GM12878 (cell line): ENCODE measurements around the gene RIOX2. TPM values are rescaled to one million over a fixed set of nuclear protein-coding genes. Genes with fewer than 3 reads are reported as not detected.

Source experiments
- ATAC-seq: fragments of 200-7000 bp; cut with Tn5 transposase; 3 replicates; pipeline ENCODE4 v1.9.1; 2020; ENCODE audit warnings: mild to moderate bottlenecking, moderate library complexity
- BruUV-seq: library from RNA; stranded (reverse); fragments of 400-500 nt; replicated peaks from 2 replicates; lab custom pipeline; 2021; lab: Mats Ljungman, UMichigan
- CTCF ChIA-PET: fragments of 300-600 bp; sonication (Branson Sonifier 250); formaldehyde crosslinking; extraction: SDS; loops from one replicate; lab custom pipeline; 2021; ENCODE audit warnings: inconsistent platforms; lab: Yijun Ruan, JAX
- POLR2A ChIA-PET: fragments of 350-600 bp; formaldehyde crosslinking; extraction: SDS; loops from one replicate; lab custom pipeline; 2021; ENCODE audit warnings: inconsistent platforms; lab: Charles Lee
- RAD21 ChIA-PET: fragments of 300-600 bp; sonication (Branson Sonifier 250); formaldehyde crosslinking; loops from one replicate; lab custom pipeline; 2023; ENCODE audit warnings: antibody characterized with exemption; ENCODE audit not compliant: unreplicated experiment; lab: Charles Lee
- SMC1A ChIA-PET: fragments of 300-600 bp; sonication (Branson Sonifier 250); formaldehyde crosslinking; loops from one replicate; lab custom pipeline; 2023; ENCODE audit not compliant: unreplicated experiment, uncharacterized antibody; lab: Charles Lee
- DNase-seq: peaks from one replicate; pipeline ENCODE4 v3.0.0-alpha.2; 2011; ENCODE audit warnings: low read depth, low spot score
- FAIRE-seq: peaks from 3 replicates; lab custom pipeline; 2011; peaks lifted over from hg19 to GRCh38; lab: Jason Lieb, UNC
- H2AFZ ChIP-seq: 2 replicates; pipeline ENCODE4 v1.6.0; 2011; ENCODE audit warnings: low read depth, low read length, control low read depth; ENCODE audit not compliant: control insufficient read depth
- H3K27ac ChIP-seq: 2 replicates; pipeline ENCODE4 v1.5.1; 2011; ENCODE audit warnings: control low read depth; ENCODE audit not compliant: control insufficient read depth, insufficient read depth
- H3K27me3 ChIP-seq, 2 experiments: replicated peaks in 1 of 2; 2 replicates each; pipeline versions ENCODE4 v1.6.0 to v1.6.1; 2011; ENCODE audit warnings: low read length in 1 of 2; ENCODE audit not compliant: control insufficient read depth in 2 of 2, insufficient read depth in 2 of 2
- H3K36me3 ChIP-seq, 2 experiments: 2 replicates each; pipeline ENCODE4 v1.5.1; 2011; ENCODE audit warnings: low read length in 1 of 2; ENCODE audit not compliant: control insufficient read depth in 2 of 2, insufficient read depth in 2 of 2
- H3K4me1 ChIP-seq: 2 replicates; pipeline ENCODE4 v1.6.1; 2011; ENCODE audit warnings: mild to moderate bottlenecking, low read length, moderate library complexity, mixed read lengths; ENCODE audit not compliant: control insufficient read depth, insufficient read depth
- H3K4me2 ChIP-seq: 2 replicates; pipeline ENCODE4 v1.6.0; 2011; ENCODE audit warnings: control low read depth; ENCODE audit not compliant: control insufficient read depth, insufficient read depth
- H3K4me3 ChIP-seq: fragments of 200-600 bp; sonication (generic); 2 replicates; pipeline ENCODE4 v1.5.1; 2016
- H3K79me2 ChIP-seq: 2 replicates; pipeline ENCODE4 v1.6.0; 2011; ENCODE audit warnings: low read length; ENCODE audit not compliant: control insufficient read depth, insufficient read depth
- H3K9ac ChIP-seq: 2 replicates; pipeline ENCODE4 v1.8.0; 2011; ENCODE audit warnings: low read length, control low read depth, mixed read lengths; ENCODE audit not compliant: control insufficient read depth, insufficient read depth
- H3K9me3 ChIP-seq: replicated peaks from 3 replicates; pipeline ENCODE4 v1.5.1; 2011; ENCODE audit warnings: mild to moderate bottlenecking, low read length; ENCODE audit not compliant: control insufficient read depth, insufficient read depth
- H4K20me1 ChIP-seq: 2 replicates; pipeline ENCODE4 v1.6.0; 2011; ENCODE audit not compliant: control insufficient read depth, insufficient read depth
- CBFB ChIP-seq: IDR thresholded peaks from 2 replicates; pipeline ENCODE4 v1.6.1; 2016; ENCODE audit warnings: antibody characterized with exemption, low read depth
- CEBPZ ChIP-seq: fragments of 150-350 bp; IDR thresholded peaks from 2 replicates; pipeline ENCODE4 v1.6.1; 2016; ENCODE audit warnings: low read depth, low read length
- CHD4 ChIP-seq: fragments of 200-600 bp; sonication (generic); IDR thresholded peaks from 2 replicates; pipeline ENCODE4 v1.6.1; 2016; ENCODE audit warnings: mild to moderate bottlenecking
- EED ChIP-seq: sonication (generic); IDR thresholded peaks from 2 replicates; pipeline ENCODE4 v1.6.1; 2016; ENCODE audit warnings: antibody characterized with exemption, low read depth
- GATAD2B ChIP-seq: fragments of 450-650 bp; conservative IDR thresholded peaks from 2 replicates; pipeline ENCODE4 v1.6.1; 2017; ENCODE audit warnings: low read depth, mild to moderate bottlenecking, moderate library complexity
- KDM1A ChIP-seq: fragments of 200-600 bp; sonication (generic); IDR thresholded peaks from 2 replicates; pipeline ENCODE4 v1.6.1; 2016; ENCODE audit warnings: borderline replicate concordance
- MTA2 ChIP-seq: fragments of 450-650 bp; IDR thresholded peaks from 2 replicates; pipeline ENCODE4 v1.6.1; 2016; ENCODE audit warnings: low read depth, mild to moderate bottlenecking, moderate library complexity
- NFIC ChIP-seq: IDR thresholded peaks from 2 replicates; pipeline ENCODE4 v1.6.1; 2012; ENCODE audit warnings: low read depth, mild to moderate bottlenecking, inconsistent platforms, low read length, moderate library complexity
- POU2F2 ChIP-seq: IDR thresholded peaks from 3 replicates; pipeline ENCODE4 v1.6.1; 2011; ENCODE audit warnings: low read depth, mild to moderate bottlenecking, low read length, borderline replicate concordance
- RAD21 ChIP-seq: IDR thresholded peaks from 2 replicates; pipeline ENCODE4 v1.6.1; 2011; ENCODE audit warnings: mild to moderate bottlenecking, low read depth, low read length, moderate library complexity; ENCODE audit not compliant: insufficient read depth
- RBBP5 ChIP-seq: fragments of 200-600 bp; sonication (generic); conservative IDR thresholded peaks from 2 replicates; pipeline ENCODE4 v1.6.1; 2016
- RELB ChIP-seq: fragments of 450-650 bp; IDR thresholded peaks from 2 replicates; pipeline ENCODE4 v1.6.1; 2017; ENCODE audit warnings: low read depth, mild to moderate bottlenecking, moderate library complexity
- SUPT20H ChIP-seq: IDR thresholded peaks from 2 replicates; pipeline ENCODE4 v1.6.1; 2011; ENCODE audit warnings: low read depth, mild to moderate bottlenecking, low read length, moderate library complexity, borderline replicate concordance; ENCODE audit not compliant: control insufficient read depth
- WRNIP1 ChIP-seq: IDR thresholded peaks from 2 replicates; pipeline ENCODE4 v1.6.1; 2011; ENCODE audit warnings: low read depth, low read length, improper control_type of control experiment, borderline replicate concordance
- ZBTB40 ChIP-seq: fragments of 450-650 bp; IDR thresholded peaks from 2 replicates; pipeline ENCODE4 v1.6.1; 2016; ENCODE audit warnings: mild to moderate bottlenecking, moderate library complexity, borderline replicate concordance
- ZNF217 ChIP-seq: fragments of 450-650 bp; IDR thresholded peaks from 2 replicates; pipeline ENCODE4 v1.6.1; 2017; ENCODE audit warnings: antibody characterized with exemption, mild to moderate bottlenecking
- WGBS: methylation state at CpG from one replicate; pipeline ENCODE4 v1.1.6; 2016; ENCODE audit warnings: low lambda C conversion rate; ENCODE audit not compliant: insufficient replicate concordance, insufficient coverage; ENCODE audit errors: missing lambda C conversion rate; 5-methylcytosine and 5-hydroxymethylcytosine counted together
- in situ Hi-C: fragments of 300-500 bp; cut with MboI; formaldehyde crosslinking; loops from 9 replicates; pipeline ENCODE4 v1.14.3; 2018; ENCODE audit warnings: mixed read lengths
- intact Hi-C: fragments of 100-400 bp; cut with micrococcal nuclease; formaldehyde crosslinking; loops from one replicate; pipeline ENCODE4 v1.14.2; 2022; ENCODE audit not compliant: unreplicated experiment
- polyA plus RNA-seq, 11 experiments: library from polyadenylated mRNA; depleted of rRNA in 4 of 11; unstranded in 6 of 11; stranded (reverse) in 5 of 11; fragments of >200 nt; fragmentation: Nextera tagmentation in 4 of 11; fragmentation: Illumina TruSeq in 1 of 11; extraction: Ambion mirVana in 4 of 11; extraction: Trizol in 1 of 11; gene quantifications; 1 replicate in 1 of 11; 2 replicates in 10 of 11; pipeline versions ENCODE4 v1.2.1 to v1.2.3, GENCODE V29; 2011 to 2016; ENCODE audit warnings: inconsistent platforms in 2 of 11, missing spikeins in 2 of 11, low read depth in 1 of 11
- total RNA-seq, 4 experiments: library from RNA; depleted of rRNA in 3 of 4; stranded (reverse); fragments of >200 nt in 3 of 4; fragmentation: Illumina TruSeq in 1 of 4; extraction: Trizol in 1 of 4; gene quantifications; 2 replicates each; pipeline versions ENCODE4 v1.2.1 to v1.2.3, GENCODE V29; 2013 to 2021

The RIOX2 gene
- total and polyA plus RNA-seq, 10 of the 15 experiments (the other 5 are each of a cell fraction or from before 2014, with no cell fraction given), result 24.1 to 52.6 (median 44.0) TPM

- TF ChIP-seq ZBTB40, result no peak
- no peak for TF ChIP-seq SUPT20H
These were observed 13.4 kb downstream of the RIOX2 start (continued) for GRCh38 chr3:97958796-97959195.

GRCh38 chr3:97958396-97958795 is 13.8 kb downstream of the RIOX2 start:
- H2AFZ ChIP-seq, result no peak overlapping the region
- H3K9me3 ChIP-seq, result no peaks in the 10 kb centered on the region
- peaks cover 8% of the 10 kb centered on the region for H3K4me1 ChIP-seq
- ChIA-PET POLR2A (no interaction called here), CTCF (no interaction called here), RAD21 (no interaction called here), SMC1A (no interaction called here)
- H3K27ac ChIP-seq, result no peak overlapping the region
- in situ Hi-C loops, result no loop called here
- ATAC-seq, result no peak
- no peak overlapping the region for H3K4me3 ChIP-seq
- intact Hi-C loops, result no loop called here
- peaks cover 9 to 33% of the 10 kb centered on the region in 2 experiments for H3K36me3 ChIP-seq
- FAIRE-seq, result no peak
- BruUV-seq, result no TSS peak
- no peak overlapping the region for H3K4me2 ChIP-seq
- no peak for DNase-seq
- H4K20me1 ChIP-seq, result no peaks in the 10 kb centered on the region; the same call in 1 of the 2 replicates
- H3K9ac ChIP-seq, result no peak overlapping the region
- 100% methylated on average over 2 of the region's 2 CpGs for WGBS
- H3K27me3 ChIP-seq, result no peaks in the 10 kb centered on the region
- peaks cover 14% of the 10 kb centered on the region for H3K79me2 ChIP-seq
- TF ChIP-seq EED, result no peak
- TF ChIP-seq RAD21, result no peak
- TF ChIP-seq NFIC, result no peak
- TF ChIP-seq ZNF217, result no peak
- no peak for TF ChIP-seq CHD4
- TF ChIP-seq CEBPZ, result no peak
- no peak for TF ChIP-seq KDM1A
- TF ChIP-seq WRNIP1, result no peak
- no peak for TF ChIP-seq RBBP5
- no peak for TF ChIP-seq RELB
- no peak for TF ChIP-seq POU2F2
- no peak for TF ChIP-seq CBFB
- no peak for TF ChIP-seq GATAD2B
- no peak for TF ChIP-seq MTA2
